ENCODE measurements around the gene MCFD2.
"Not testable (repeated sequence)": the region's sequence is repeated elsewhere in the genome, so short reads cannot be mapped to it uniquely, and the experiment has no call there.

The MCFD2 gene

GRCh38 chr2:46937471-46937901, 21.9 kb upstream of the MCFD2 start:
- DNase-seq (ENCODE audit: low read depth), result peak; percentile 19

GRCh38 chr2:46936566-46936965, 21.0 kb upstream of the MCFD2 start:
- peak; percentile 17 for DNase-seq (ENCODE audit: low read depth)

GRCh38 chr2:46935071-46935470, 19.5 kb upstream of the MCFD2 start:
- no peak for DNase-seq (ENCODE audit: low read depth)

- peak; percentile 33 for DNase-seq (ENCODE audit: low read depth)
Observed at GRCh38 chr2:46929612-46930011, 14.0 kb upstream of the MCFD2 start.

- DNase-seq (ENCODE audit: low read depth), result no peak
Observed at GRCh38 chr2:46926863-46927262, 11.3 kb upstream of the MCFD2 start.

- no peak for DNase-seq (ENCODE audit: low read depth)
Observed at GRCh38 chr2:46925474-46926351, 10.1 kb upstream of the MCFD2 start.

GRCh38 chr2:46924608-46925007, 9.0 kb upstream of the MCFD2 start:
- no peak for DNase-seq (ENCODE audit: low read depth)

- no peak for DNase-seq (ENCODE audit: low read depth)
Observed at GRCh38 chr2:46924038-46924437, 8.4 kb upstream of the MCFD2 start.

- peak; percentile 62 for DNase-seq (ENCODE audit: low read depth)
Observed at GRCh38 chr2:46923041-46923528, 7.5 kb upstream of the MCFD2 start.

GRCh38 chr2:46922606-46923005, 7.0 kb upstream of the MCFD2 start:
- no peak for DNase-seq (ENCODE audit: low read depth)

GRCh38 chr2:46921676-46922448, 6.3 kb upstream of the MCFD2 start:
- peak; percentile 58 for DNase-seq (ENCODE audit: low read depth)

GRCh38 chr2:46917628-46918027, 2.0 kb upstream of the MCFD2 start:
- no peak for DNase-seq (ENCODE audit: low read depth)

- DNase-seq (ENCODE audit: low read depth), result peak; percentile 91
Observed at GRCh38 chr2:46915811-46916630, 415 bp upstream of the MCFD2 start.

- peak; percentile 20 for DNase-seq (ENCODE audit: low read depth)
Observed at GRCh38 chr2:46914578-46915230, 902 bp downstream of the MCFD2 start.

GRCh38 chr2:46913471-46914381, 1.9 kb downstream of the MCFD2 start:
- DNase-seq (ENCODE audit: low read depth), result peak; percentile 81

GRCh38 chr2:46909771-46910419, 5.7 kb downstream of the MCFD2 start:
- peak; percentile 90 for DNase-seq (ENCODE audit: low read depth)

GRCh38 chr2:46909150-46909549, 6.5 kb downstream of the MCFD2 start:
- no peak for DNase-seq (ENCODE audit: low read depth)

- not testable (repeated sequence) for DNase-seq (ENCODE audit: low read depth)
Observed at GRCh38 chr2:46904908-46905678, 10.5 kb downstream of the MCFD2 start.

- DNase-seq (ENCODE audit: low read depth), result not testable (repeated sequence)
Observed at GRCh38 chr2:46902980-46903379, 12.6 kb downstream of the MCFD2 start.

All from iris pigment epithelial cell (primary cell).